NT2/D1 (cell line): ENCODE measurements around the gene OR4C13.
A peak's percentile ranks its signal among the peaks of the same experiment; 100 is the strongest.
"Not testable (repeated sequence)": the region's sequence is repeated elsewhere in the genome, so short reads cannot be mapped to it uniquely, and the experiment has no call there.

Experiments used
- DNase-seq: peaks from one replicate; pipeline ENCODE4 v3.0.0-alpha.2; 2011; ENCODE audit warnings: low read depth, low spot score
- H3K27me3 ChIP-seq: 2 replicates; pipeline ENCODE4 v1.6.0; 2011; ENCODE audit warnings: mild to moderate bottlenecking; ENCODE audit not compliant: insufficient read length, insufficient read depth
- H3K36me3 ChIP-seq: 2 replicates; pipeline ENCODE4 v1.6.1; 2011; ENCODE audit warnings: mild to moderate bottlenecking, low read length, mixed read lengths; ENCODE audit not compliant: insufficient read depth, insufficient read length
- H3K4me1 ChIP-seq: 2 replicates; pipeline ENCODE4 v1.5.1; 2011; ENCODE audit not compliant: insufficient read depth, insufficient read length
- H3K4me3 ChIP-seq: 2 replicates; pipeline ENCODE4 v1.5.1; 2011; ENCODE audit warnings: low read depth; ENCODE audit not compliant: insufficient read length
- H3K9ac ChIP-seq: 2 replicates; pipeline ENCODE4 v1.6.0; 2011; ENCODE audit warnings: low read depth; ENCODE audit not compliant: insufficient read length
- H3K9me3 ChIP-seq: 2 replicates; pipeline ENCODE4 v1.5.1; 2011; ENCODE audit warnings: mild to moderate bottlenecking, low read length; ENCODE audit not compliant: insufficient read depth
- SUZ12 ChIP-seq: IDR thresholded peaks from 2 replicates; pipeline ENCODE4 v1.6.1; 2011; ENCODE audit not compliant: insufficient read length, insufficient read depth; ENCODE audit errors: extremely low read depth
- YY1 ChIP-seq: IDR thresholded peaks from 2 replicates; pipeline ENCODE4 v1.6.1; 2011; ENCODE audit not compliant: insufficient read length, insufficient read depth
- ZNF274 ChIP-seq: IDR thresholded peaks from 2 replicates; pipeline ENCODE4 v1.6.1; 2011; ENCODE audit warnings: mild to moderate bottlenecking, low read depth, low read length

Gene OR4C13

DNA sequence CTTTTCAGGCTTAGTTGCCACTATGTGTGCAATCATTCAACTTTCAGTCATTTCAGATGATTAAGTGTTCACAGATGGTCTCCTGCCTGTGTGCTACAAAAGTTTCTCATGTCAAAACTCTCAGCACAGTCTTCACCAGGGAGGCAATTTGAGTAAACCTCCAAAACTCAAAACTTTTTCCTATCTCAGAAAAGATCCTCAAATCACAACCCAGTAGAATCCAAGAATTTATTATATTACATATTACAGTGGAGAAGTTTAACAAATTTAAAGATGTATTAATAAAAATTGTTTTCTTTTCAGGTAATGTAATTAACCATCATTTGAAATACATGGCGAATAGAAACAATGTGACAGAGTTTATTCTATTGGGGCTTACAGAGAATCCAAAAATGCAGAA lies at the start of gene OR4C13:
OR4C13 (plus strand) TSS at position 301 of the 400 bp plus-strand sequence; CDS start at position 333, 32 bp downstream.
- no peak within 1 kb of the TSS for H3K4me3 ChIP-seq
- DNase-seq = no peak
- no peak within 1 kb of the TSS for H3K9ac ChIP-seq
- TF ChIP-seq SUZ12 (no peak), ZNF274 (no peak), YY1 (no peak)
- no peaks in the 10 kb centered on the region for H3K4me1 ChIP-seq
- no peaks in the 10 kb centered on the region for H3K27me3 ChIP-seq
- H3K36me3 ChIP-seq = no peaks in the 10 kb centered on the region
- H3K9me3 ChIP-seq = no peaks in the 10 kb centered on the region

- H3K4me3 ChIP-seq, H3K9ac ChIP-seq, DNase-seq, H3K4me1 ChIP-seq, H3K27me3 ChIP-seq, H3K9me3 ChIP-seq, H3K36me3 ChIP-seq: not testable (repeated sequence)
These were observed 40.7 kb upstream of the OR4C13 start for GRCh38 chr11:49911516-49911915.

DNA sequence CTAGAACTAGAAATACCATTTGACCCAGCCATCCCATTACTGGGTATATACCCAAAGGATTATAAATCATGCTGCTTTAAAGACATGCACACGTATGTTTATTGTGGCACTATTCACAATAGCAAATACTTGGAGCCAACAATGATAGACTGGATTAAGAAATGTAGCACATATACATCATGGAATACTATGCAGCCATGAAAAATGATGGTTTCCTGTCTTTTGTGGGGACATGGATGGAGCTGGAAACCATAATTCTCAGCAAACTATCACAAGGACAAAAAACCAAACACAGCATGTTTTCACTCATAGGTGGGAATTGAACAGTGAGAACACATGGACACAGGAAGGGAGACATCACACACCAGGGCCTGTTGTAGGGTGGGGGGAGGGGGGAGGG lies 3.5 kb upstream of the OR4C13 start:
- not testable (repeated sequence) for H3K4me1 ChIP-seq, H3K36me3 ChIP-seq, DNase-seq, H3K27me3 ChIP-seq, H3K9ac ChIP-seq, H3K9me3 ChIP-seq, H3K4me3 ChIP-seq

GRCh38 chr11:49973439-49973838 lies 21.2 kb downstream of the OR4C13 start:
- H3K27me3 ChIP-seq, H3K36me3 ChIP-seq, DNase-seq, H3K9me3 ChIP-seq, H3K9ac ChIP-seq, H3K4me1 ChIP-seq, H3K4me3 ChIP-seq: not testable (repeated sequence)

- H3K4me1 ChIP-seq, H3K9ac ChIP-seq, H3K9me3 ChIP-seq, H3K27me3 ChIP-seq, H3K4me3 ChIP-seq, DNase-seq, H3K36me3 ChIP-seq: not testable (repeated sequence)
These were observed 30.2 kb downstream of the OR4C13 start, which contains the start of gene OR4C12 for GRCh38 chr11:49982435-49982834. OR4C12 (minus strand) TSS chr11:49982535; CDS start chr11:49982501, 34 bp downstream.

DNA sequence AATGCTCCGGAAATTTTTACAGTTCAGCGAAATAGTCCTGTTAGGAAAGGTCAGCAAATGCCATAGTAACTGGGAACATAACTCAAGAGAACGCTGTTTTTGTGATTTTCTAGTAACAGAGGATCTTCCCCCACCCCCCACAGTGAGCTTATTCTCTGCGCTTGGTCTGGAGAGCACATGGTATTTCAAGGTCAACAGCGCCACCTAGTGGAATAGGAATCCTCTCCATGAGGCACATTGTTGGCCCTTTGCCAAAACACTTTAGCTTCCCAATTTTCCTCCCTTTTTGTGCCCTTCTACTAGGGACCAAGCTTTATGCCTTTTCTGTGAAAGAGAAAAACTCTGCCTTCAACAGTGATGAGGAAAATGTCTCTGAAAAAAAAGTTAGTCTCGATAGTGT lies 43.4 kb downstream of the OR4C13 start:
- Histone ChIP-seq H3K4me3 (no peak overlapping the region), H3K9ac (no peak overlapping the region), H3K36me3 (no peaks in the 10 kb centered on the region), H3K4me1 (no peaks in the 10 kb centered on the region), H3K9me3 (peaks cover 31% of the 10 kb centered on the region), H3K27me3 (no peaks in the 10 kb centered on the region)
- TF ChIP-seq YY1 (no peak), ZNF274 (no peak), SUZ12 (no peak)
- peak; percentile 80 for DNase-seq
